Measurements from ENCODE around the gene BPIFB2.

- TF ChIP-seq CTCF (IDR thresholded peaks at IDR 0.05) (no peak), POLR2A (IDR thresholded peaks at IDR 0.05) (no peak)
These were observed 62.9 kb downstream of the BPIFB2 start for GRCh38 chr20:33070111-33071053.
